Activated CD8-positive, alpha-beta memory T cell treated with anti-CD3 and anti-CD28 coated beads for 1 hour (primary cell): ENCODE results near the gene HDAC2.
"Not testable (repeated sequence)": the region's sequence is repeated elsewhere in the genome, so short reads cannot be mapped to it uniquely, and the experiment has no call there.

ENCODE experiments used
- DNase-seq, 2 donors: peaks; one replicate each; pipeline ENCODE4 v3.0.0-alpha.2; 2020; ENCODE audit warnings: low read depth in 1 of 2; ENCODE audit errors: extremely low read depth in 1 of 2

HDAC2 gene

DNA sequence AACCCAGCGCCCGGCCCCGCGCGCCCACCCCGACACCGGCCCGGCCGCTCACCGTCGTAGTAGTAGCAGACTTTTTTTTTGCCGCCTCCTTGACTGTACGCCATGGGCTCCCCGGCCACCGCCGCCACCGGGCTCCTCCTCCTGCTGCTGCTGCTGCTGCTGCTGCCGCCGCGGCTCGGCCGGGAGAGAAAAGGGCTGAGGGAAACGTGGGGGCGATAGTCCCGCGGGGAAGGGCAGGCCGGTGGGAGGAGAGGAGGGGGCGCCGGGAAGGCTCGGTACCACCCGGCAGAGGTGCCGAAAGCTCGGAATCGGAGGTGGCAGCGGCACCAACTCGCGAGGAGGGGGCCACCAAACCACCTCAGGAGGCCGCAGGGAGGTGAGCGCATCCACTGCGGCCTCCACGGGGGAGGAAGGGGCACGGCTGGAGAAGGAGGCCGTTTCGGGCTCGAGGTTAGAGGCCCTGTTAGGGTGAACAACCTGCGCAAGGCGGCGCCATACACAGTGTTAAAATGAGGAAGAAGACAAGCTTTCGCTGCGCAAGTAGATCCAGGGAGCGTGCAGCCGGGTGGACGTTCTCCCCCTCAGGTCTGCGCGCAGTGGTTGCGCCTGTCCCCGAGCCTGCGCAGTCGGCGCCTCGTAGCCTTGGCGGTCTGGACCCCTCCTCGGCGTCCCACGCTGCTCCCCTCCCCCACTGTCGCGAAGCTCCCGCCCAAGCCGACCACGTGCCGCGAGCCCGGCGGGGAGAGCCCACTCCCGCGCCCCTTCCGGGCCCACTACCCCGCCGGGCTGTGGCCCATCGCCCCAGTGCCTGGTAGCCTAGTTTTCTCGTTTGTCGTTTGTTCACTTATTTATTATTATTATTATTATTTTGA lies at the start of gene HDAC2:
HDAC2 (minus strand) TSS at position 344 of the 872 bp plus-strand sequence; CDS start at position 104, 240 bp downstream.
- DNase-seq: peak; percentile 45 to 81

DNA sequence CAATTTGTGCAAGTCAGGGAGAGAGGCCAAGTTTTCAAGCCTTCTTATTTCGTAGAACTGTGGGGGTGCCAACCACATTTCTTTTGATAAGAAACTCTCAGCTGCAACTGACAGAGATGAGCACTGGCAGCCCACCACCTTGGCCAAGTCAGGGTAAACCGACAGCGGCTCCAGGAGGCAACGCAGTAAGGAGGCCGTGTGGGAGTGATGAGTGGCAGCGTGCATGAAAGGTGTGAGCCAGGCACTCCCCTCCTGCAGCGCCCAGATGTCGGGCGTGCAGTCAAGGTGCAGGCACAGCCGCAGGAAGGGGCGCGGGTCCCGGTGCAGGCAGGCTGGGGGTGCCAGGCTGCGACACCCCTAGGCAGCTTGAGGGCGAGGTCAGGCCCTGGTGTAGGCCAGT lies 49.2 kb upstream of the HDAC2 start:
- no peak for DNase-seq

GRCh38 chr6:114017146-114017545 lies 46.2 kb upstream of the HDAC2 start:
- not testable (repeated sequence) for DNase-seq

GRCh38 chr6:114014106-114014505 lies 43.2 kb upstream of the HDAC2 start:
- DNase-seq: not testable (repeated sequence)

GRCh38 chr6:114011486-114011885 lies 40.5 kb upstream of the HDAC2 start:
- DNase-seq: not testable (repeated sequence)

GRCh38 chr6:114010540-114010939 lies 39.6 kb upstream of the HDAC2 start:
- DNase-seq: no peak

- DNase-seq: no peak
Measured at GRCh38 chr6:114009192-114009591, 38.2 kb upstream of the HDAC2 start.

- DNase-seq: no peak
Measured at GRCh38 chr6:114008331-114008730, 37.4 kb upstream of the HDAC2 start.

- no peak for DNase-seq
Measured at GRCh38 chr6:114007516-114007915, 36.6 kb upstream of the HDAC2 start.

DNA sequence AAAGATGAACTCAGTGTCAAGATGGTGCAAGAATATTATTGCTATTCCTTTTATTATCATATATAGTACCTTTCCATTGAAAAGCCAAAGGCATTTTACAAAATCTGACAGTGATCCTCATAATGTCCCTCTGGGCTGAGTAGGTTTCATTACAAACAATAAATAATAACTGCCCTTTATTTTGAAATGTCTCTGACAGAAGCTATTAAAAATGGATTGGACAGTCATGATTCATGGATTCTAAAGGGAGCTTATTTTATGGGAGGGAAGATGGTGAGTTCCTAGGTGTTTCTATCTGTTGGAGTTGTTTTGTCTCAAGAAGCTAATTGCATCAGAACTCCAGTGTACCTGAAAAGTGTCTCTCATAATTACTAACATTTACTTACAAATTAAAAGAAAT lies 30.4 kb upstream of the HDAC2 start:
- no peak for DNase-seq

DNA sequence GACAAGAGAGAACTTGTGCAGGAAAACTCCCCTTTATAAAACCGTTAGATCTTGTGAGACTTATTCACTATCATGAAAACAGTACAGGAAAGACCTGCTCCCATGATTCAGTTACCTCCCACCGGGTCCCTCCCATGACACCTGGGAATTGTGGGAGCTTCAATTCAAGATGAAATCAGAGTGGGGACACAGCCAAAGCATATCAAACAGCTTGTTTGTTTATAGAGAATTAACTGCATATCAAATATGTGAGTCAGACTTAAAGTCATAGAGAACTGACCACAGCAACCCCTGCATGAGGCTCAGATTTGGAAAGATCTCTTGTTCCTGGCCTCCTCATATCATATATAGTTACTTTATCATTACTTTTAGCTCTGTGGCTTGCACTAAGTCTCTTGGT lies 29.1 kb upstream of the HDAC2 start:
- DNase-seq: no peak

DNA sequence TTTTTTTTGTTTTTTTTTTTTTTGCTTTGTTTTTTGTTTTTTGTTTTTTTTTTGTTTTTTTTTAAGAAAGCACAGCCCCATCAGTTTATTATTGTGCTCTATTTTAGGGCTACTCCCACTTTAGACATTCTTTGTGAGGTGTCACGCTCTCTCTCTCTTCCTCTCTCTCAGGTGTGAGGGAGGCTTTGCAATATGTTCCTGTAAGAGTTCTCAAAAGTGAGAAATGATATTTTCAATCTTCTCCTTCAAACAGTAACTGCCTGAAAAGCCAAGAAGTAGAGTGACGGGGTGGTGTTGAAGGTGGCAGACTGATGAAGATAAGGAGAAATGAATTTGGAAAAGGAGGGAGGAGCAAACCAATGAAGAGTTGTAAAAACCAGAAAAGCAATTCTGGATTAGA lies 28.3 kb upstream of the HDAC2 start:
- DNase-seq: no peak

- DNase-seq: no peak
Measured at GRCh38 chr6:113998811-113999210, 27.9 kb upstream of the HDAC2 start.

GRCh38 chr6:113997116-113997515 lies 26.2 kb upstream of the HDAC2 start:
- no peak for DNase-seq

DNA sequence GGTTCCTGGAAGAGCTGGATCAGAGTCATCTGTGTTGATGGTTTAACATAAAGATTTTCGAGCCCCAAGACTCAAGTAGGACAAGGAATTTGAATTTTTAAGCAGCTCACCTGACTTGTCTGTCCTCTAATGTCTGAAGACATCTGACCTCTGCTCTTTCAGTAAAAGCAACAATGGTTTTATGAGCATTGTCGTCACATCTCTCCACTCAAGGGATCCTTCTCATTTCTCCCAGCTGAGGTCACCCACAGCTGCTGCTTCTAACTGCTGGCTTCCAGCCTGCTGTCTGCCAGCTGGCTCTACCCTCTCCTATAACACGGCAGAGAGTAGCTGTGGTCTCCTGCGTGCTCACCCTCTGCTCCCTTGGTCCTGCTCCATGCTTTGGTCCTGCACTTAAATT lies 24.7 kb upstream of the HDAC2 start:
- DNase-seq: no peak

- no peak for DNase-seq
Measured at GRCh38 chr6:113994934-113995342, 24.0 kb upstream of the HDAC2 start.

DNA sequence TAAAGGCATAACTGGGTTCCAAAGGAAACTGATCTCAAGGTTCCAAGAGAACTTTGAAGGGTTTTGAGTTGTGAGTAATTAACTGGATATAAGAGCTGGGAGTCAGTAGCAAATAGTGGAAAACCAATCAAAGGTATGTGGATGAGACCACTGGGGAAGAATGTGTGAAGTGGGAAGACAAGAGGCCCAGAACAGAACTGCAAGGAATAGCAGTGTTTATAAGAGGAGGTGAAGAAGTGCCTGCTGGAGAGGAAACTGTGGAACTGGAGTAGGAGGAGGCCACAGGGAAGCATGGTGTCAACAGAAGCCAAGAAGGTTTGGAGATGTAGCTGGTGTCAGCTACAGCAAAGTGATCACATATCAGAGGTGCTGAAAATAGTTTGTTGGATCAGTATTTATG lies 18.7 kb upstream of the HDAC2 start:
- DNase-seq: no peak

DNA sequence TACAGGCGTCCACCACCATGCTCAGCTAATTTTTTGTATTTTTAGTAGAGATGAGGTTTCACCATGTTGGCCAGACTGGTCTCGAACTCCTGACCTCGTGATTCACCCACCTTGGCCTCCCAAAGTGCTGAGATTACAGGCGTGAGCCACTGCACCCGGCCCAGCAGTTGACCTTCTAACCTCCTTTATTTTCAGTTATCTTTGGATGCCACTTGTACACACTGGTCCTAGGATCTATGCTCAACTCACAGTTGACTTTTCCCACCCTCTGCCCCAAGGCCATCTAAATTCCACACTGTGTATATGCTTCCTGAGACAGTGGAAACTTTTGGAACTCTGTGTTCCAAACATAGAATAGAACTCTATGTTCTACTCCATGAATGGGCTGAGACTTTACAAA lies 11.7 kb upstream of the HDAC2 start:
- not testable (repeated sequence) for DNase-seq

GRCh38 chr6:113982055-113982550 lies 11.2 kb upstream of the HDAC2 start:
- DNase-seq: no peak

DNA sequence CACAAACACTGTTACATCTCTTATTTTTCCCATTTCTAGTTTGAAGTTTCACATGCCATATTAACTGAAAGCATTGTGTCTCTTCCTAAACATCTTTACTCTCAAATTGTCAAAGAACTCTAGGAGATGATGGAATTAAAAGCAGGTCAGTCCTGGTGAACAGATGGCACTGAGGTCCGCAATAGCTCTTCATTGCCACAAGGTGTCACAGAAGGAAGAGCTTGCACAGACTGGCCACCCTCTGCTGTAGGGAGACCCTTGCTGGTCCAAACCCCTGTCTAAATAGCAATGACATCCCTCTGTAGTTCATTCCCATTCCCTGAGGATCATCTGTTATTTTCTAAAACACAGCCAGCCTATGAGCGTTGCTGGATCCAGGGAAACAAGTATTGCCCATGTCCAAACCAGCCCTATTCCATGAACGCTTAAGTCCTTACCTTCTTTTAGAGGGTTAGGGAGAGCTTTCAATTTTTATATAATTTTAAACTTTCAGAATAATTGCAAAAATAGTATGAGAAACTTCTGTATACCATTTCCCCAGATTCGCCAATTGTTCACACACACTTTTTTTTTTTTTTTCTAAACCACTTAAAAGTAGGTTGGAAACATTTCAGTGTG lies 10.1 kb upstream of the HDAC2 start:
- no peak for DNase-seq

- no peak for DNase-seq
Measured at GRCh38 chr6:113979937-113980336, 9.0 kb upstream of the HDAC2 start.

DNA sequence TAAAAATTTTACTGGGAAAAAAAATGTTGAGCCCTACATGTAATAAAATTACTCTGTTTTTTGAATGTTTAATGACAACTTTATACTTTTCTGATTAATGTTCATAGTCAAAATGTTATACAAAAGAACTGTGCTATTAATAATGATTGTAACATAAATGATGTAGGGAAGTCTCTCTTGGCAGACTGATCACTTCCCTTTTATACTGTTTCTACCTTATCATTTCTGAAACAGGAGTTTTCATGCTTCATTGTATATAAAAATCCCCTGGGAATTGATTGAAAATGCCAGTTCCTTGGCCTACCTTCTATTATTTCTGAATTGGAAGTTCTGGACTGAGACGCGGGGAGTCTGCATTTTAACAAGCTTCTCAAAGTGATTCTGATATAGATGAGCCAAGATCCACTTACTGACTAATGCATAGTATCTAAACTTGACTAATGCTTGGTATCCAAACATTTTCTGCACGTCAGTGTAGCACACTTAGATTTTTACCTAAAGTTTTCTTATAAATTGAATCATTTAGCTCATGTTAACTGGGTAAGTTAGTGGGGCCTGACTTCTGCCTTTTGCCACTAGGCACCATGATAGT lies 7.2 kb upstream of the HDAC2 start:
- no peak for DNase-seq
